ENCODE data around the gene MRPS25. TPM values are rescaled to one million over a fixed set of nuclear protein-coding genes. Genes with fewer than 3 reads are reported as not detected.

Gene MRPS25
- polyA plus RNA-seq (2013) = 15.4 and 16.5 TPM in 2 replicates

DNA sequence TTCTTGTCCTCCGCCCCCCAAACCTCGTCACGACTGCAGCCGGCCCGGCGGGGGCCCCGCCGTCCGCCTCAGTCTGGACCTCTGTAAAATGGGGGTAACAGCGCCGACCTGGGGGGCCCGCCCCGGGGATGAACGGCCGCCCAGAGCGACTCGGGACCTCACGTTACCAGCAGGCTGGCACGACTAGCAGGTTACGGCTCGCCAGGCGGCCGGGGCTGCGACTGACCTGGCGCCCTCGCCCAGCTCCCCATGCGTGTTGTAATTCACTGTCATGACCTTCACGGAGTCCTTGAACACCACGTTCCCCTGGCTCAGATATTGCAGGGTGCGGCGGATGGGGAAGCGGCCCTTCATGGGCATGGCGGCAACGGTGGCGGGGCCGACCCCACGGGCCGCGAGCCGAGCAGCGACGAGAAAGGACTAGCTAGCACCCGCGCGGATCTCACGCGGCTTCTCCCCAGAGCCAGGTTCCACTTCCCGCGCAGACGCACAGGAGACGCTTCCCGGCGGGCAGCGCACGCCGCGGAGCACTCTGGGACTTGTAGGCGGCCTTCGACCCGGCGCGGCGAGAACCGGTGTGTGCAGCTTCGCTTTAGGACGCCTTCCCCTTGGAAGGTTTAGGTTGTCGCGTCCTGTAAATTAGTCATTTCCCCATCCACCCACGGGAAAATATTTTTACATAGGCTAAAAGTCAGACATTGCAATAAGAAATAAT, at the start of gene MRPS25:
MRPS25 (minus strand) TSS at position 481 of the 715 bp plus-strand sequence; CDS start at position 360, 121 bp downstream.
- Histone ChIP-seq H3K36me3 (ENCODE audit: control insufficient read depth in 1 of 2, insufficient read depth in 2 of 2, low read length in 2 of 2) (peaks cover 0 to 2% of the 10 kb centered on the region in 2 experiments), H3K4me2 (ENCODE audit: low read length) (peak within 1 kb of the TSS; percentile 90), H3K79me1 (ENCODE audit: low read length) (peaks cover 5% of the 10 kb centered on the region), H3K79me2 (ENCODE audit: control insufficient read depth, insufficient read depth, low read length, poor library complexity) (peaks cover 10% of the 10 kb centered on the region), H3K4ac (ENCODE audit: low read depth, low read length) (peak within 1 kb of the TSS; percentile 25), H4K12ac (ENCODE audit: low read depth, low read length) (peak within 1 kb of the TSS; percentile 43), H2BK5ac (ENCODE audit: low read depth, low read length, poor library complexity) (peak within 1 kb of the TSS; percentile 5), H3K23ac (ENCODE audit: low read length) (no peak within 1 kb of the TSS), H3K27ac (ENCODE audit: low read depth, low read length) (no peak within 1 kb of the TSS), H2BK120ac (ENCODE audit: insufficient read depth, low read length, poor library complexity) (peak within 1 kb of the TSS; percentile 9), H3K4me1 (ENCODE audit: control insufficient read depth in 1 of 2, insufficient read depth in 2 of 2, low read length in 2 of 2) (peaks cover 7 to 10% of the 10 kb centered on the region in 2 experiments), H3K4me3 (ENCODE audit: low read depth, low read length) (peak within 1 kb of the TSS; percentile 88), H3K18ac (ENCODE audit: low read length) (peak within 1 kb of the TSS; percentile 24), H3K9me3 (ENCODE audit: insufficient read depth, low read depth, low read length) (peaks cover 3% of the 10 kb centered on the region), H2AFZ (ENCODE audit: insufficient read depth, low read length, poor library complexity) (peak within 1 kb of the TSS; percentile 85), H3K14ac (ENCODE audit: low read length) (peak within 1 kb of the TSS; percentile 67), H2AK5ac (ENCODE audit: low read length) (peak within 1 kb of the TSS; percentile 1), H2BK12ac (ENCODE audit: low read length) (no peak within 1 kb of the TSS), H4K8ac (ENCODE audit: low read depth, low read length) (peak within 1 kb of the TSS; percentile 78), H3K27me3 (ENCODE audit: insufficient read depth, low read length) (no peaks in the 10 kb centered on the region), H3K9ac (ENCODE audit: low read length) (peak within 1 kb of the TSS; percentile 80), H4K91ac (ENCODE audit: low read depth, low read length) (peak within 1 kb of the TSS; percentile 57)
- peak; percentile 97 for DNase-seq
- no CpG with 5 or more reads among the region's 69 CpGs for WGBS (ENCODE audit: extremely low coverage, insufficient coverage, insufficient read length)

- Histone ChIP-seq H3K27ac (ENCODE audit: low read depth, low read length) (no peak overlapping the region), H4K91ac (ENCODE audit: low read depth, low read length) (no peak overlapping the region), H3K4me2 (ENCODE audit: low read length) (no peak overlapping the region), H4K12ac (ENCODE audit: low read depth, low read length) (no peak overlapping the region), H4K8ac (ENCODE audit: low read depth, low read length) (no peak overlapping the region), H2AK5ac (ENCODE audit: low read length) (no peak overlapping the region), H2BK120ac (ENCODE audit: insufficient read depth, low read length, poor library complexity) (no peak overlapping the region), H2BK5ac (ENCODE audit: low read depth, low read length, poor library complexity) (no peak overlapping the region), H3K4me1 (ENCODE audit: control insufficient read depth in 1 of 2, insufficient read depth in 2 of 2, low read length in 2 of 2) (no peaks in the 10 kb centered on the region), H3K9me3 (ENCODE audit: insufficient read depth, low read depth, low read length) (peaks cover 3% of the 10 kb centered on the region), H3K9ac (ENCODE audit: low read length) (no peak overlapping the region), H3K18ac (ENCODE audit: low read length) (no peak overlapping the region), H3K23ac (ENCODE audit: low read length) (no peak overlapping the region), H3K4me3 (ENCODE audit: low read depth, low read length) (no peak overlapping the region), H2BK12ac (ENCODE audit: low read length) (no peak overlapping the region), H3K14ac (ENCODE audit: low read length) (no peak overlapping the region), H3K36me3 (ENCODE audit: control insufficient read depth in 1 of 2, insufficient read depth in 2 of 2, low read length in 2 of 2) (no peaks in the 10 kb centered on the region), H3K27me3 (ENCODE audit: insufficient read depth, low read length) (no peaks in the 10 kb centered on the region), H3K79me2 (ENCODE audit: control insufficient read depth, insufficient read depth, low read length, poor library complexity) (no peaks in the 10 kb centered on the region), H3K4ac (ENCODE audit: low read depth, low read length) (no peak overlapping the region), H2AFZ (ENCODE audit: insufficient read depth, low read length, poor library complexity) (no peak overlapping the region), H3K79me1 (ENCODE audit: low read length) (no peaks in the 10 kb centered on the region)
- no CpG with 5 or more reads among the region's 3 CpGs for WGBS (ENCODE audit: extremely low coverage, insufficient coverage, insufficient read length)
- DNase-seq = no peak
These were observed 48.8 kb upstream of the MRPS25 start for GRCh38 chr3:15113884-15114283.

DNA sequence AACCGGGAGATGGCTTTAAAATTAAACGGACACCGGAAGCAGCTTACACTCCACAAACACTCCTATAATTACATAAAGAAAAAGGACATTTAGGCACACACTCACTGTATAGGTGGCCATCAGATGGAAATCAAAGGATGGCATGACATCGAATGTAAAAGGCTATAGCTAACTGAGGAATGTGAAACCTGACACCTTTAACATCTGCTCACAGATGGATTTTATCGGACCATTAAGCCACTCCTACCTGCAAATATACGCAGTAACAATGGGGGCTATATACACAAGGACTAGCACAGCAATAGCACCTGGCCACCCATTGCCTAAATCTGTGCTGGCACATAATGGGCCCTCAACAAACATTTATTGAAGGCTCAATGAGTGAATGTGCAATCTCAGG, 48.4 kb upstream of the MRPS25 start:
- H4K91ac ChIP-seq (ENCODE audit: low read depth, low read length) = no peak overlapping the region
- peaks cover 3% of the 10 kb centered on the region for H3K9me3 ChIP-seq (ENCODE audit: insufficient read depth, low read depth, low read length)
- no peak overlapping the region for H3K4me3 ChIP-seq (ENCODE audit: low read depth, low read length)
- H3K9ac ChIP-seq (ENCODE audit: low read length) = no peak overlapping the region
- H2BK5ac ChIP-seq (ENCODE audit: low read depth, low read length, poor library complexity) = no peak overlapping the region
- no peaks in the 10 kb centered on the region for H3K79me2 ChIP-seq (ENCODE audit: control insufficient read depth, insufficient read depth, low read length, poor library complexity)
- no peak overlapping the region for H2AFZ ChIP-seq (ENCODE audit: insufficient read depth, low read length, poor library complexity)
- DNase-seq = no peak
- H4K8ac ChIP-seq (ENCODE audit: low read depth, low read length) = no peak overlapping the region
- no CpG with 5 or more reads among the region's 6 CpGs for WGBS (ENCODE audit: extremely low coverage, insufficient coverage, insufficient read length)
- no peak overlapping the region for H3K18ac ChIP-seq (ENCODE audit: low read length)
- H3K79me1 ChIP-seq (ENCODE audit: low read length) = no peaks in the 10 kb centered on the region
- H2AK5ac ChIP-seq (ENCODE audit: low read length) = no peak overlapping the region
- no peak overlapping the region for H4K12ac ChIP-seq (ENCODE audit: low read depth, low read length)
- H2BK120ac ChIP-seq (ENCODE audit: insufficient read depth, low read length, poor library complexity) = no peak overlapping the region
- H3K4me1 ChIP-seq (ENCODE audit: control insufficient read depth in 1 of 2, insufficient read depth in 2 of 2, low read length in 2 of 2) = no peaks in the 10 kb centered on the region
- H3K36me3 ChIP-seq (ENCODE audit: control insufficient read depth in 1 of 2, insufficient read depth in 2 of 2, low read length in 2 of 2) = no peaks in the 10 kb centered on the region
- no peak overlapping the region for H3K14ac ChIP-seq (ENCODE audit: low read length)
- no peak overlapping the region for H3K4ac ChIP-seq (ENCODE audit: low read depth, low read length)
- no peak overlapping the region for H2BK12ac ChIP-seq (ENCODE audit: low read length)
- H3K4me2 ChIP-seq (ENCODE audit: low read length) = no peak overlapping the region
- no peak overlapping the region for H3K27ac ChIP-seq (ENCODE audit: low read depth, low read length)
- H3K23ac ChIP-seq (ENCODE audit: low read length) = no peak overlapping the region
- H3K27me3 ChIP-seq (ENCODE audit: insufficient read depth, low read length) = no peaks in the 10 kb centered on the region

GRCh38 chr3:15112011-15112410, 46.9 kb upstream of the MRPS25 start:
- DNase-seq = no peak
- Histone ChIP-seq H3K18ac (ENCODE audit: low read length) (no peak overlapping the region), H3K4me1 (ENCODE audit: control insufficient read depth in 1 of 2, insufficient read depth in 2 of 2, low read length in 2 of 2) (no peaks in the 10 kb centered on the region), H3K36me3 (ENCODE audit: control insufficient read depth in 1 of 2, insufficient read depth in 2 of 2, low read length in 2 of 2) (no peaks in the 10 kb centered on the region), H3K14ac (ENCODE audit: low read length) (no peak overlapping the region), H3K9ac (ENCODE audit: low read length) (no peak overlapping the region), H3K9me3 (ENCODE audit: insufficient read depth, low read depth, low read length) (peaks cover 3% of the 10 kb centered on the region), H4K12ac (ENCODE audit: low read depth, low read length) (no peak overlapping the region), H2AFZ (ENCODE audit: insufficient read depth, low read length, poor library complexity) (no peak overlapping the region), H2BK5ac (ENCODE audit: low read depth, low read length, poor library complexity) (no peak overlapping the region), H2BK120ac (ENCODE audit: insufficient read depth, low read length, poor library complexity) (no peak overlapping the region), H3K79me2 (ENCODE audit: control insufficient read depth, insufficient read depth, low read length, poor library complexity) (no peaks in the 10 kb centered on the region), H3K27me3 (ENCODE audit: insufficient read depth, low read length) (no peaks in the 10 kb centered on the region), H4K91ac (ENCODE audit: low read depth, low read length) (no peak overlapping the region), H3K27ac (ENCODE audit: low read depth, low read length) (no peak overlapping the region), H3K79me1 (ENCODE audit: low read length) (no peaks in the 10 kb centered on the region), H3K4me2 (ENCODE audit: low read length) (no peak overlapping the region), H4K8ac (ENCODE audit: low read depth, low read length) (no peak overlapping the region), H2AK5ac (ENCODE audit: low read length) (no peak overlapping the region), H3K4ac (ENCODE audit: low read depth, low read length) (no peak overlapping the region), H2BK12ac (ENCODE audit: low read length) (no peak overlapping the region), H3K4me3 (ENCODE audit: low read depth, low read length) (no peak overlapping the region), H3K23ac (ENCODE audit: low read length) (no peak overlapping the region)
- WGBS (ENCODE audit: extremely low coverage, insufficient coverage, insufficient read length) = no CpG with 5 or more reads among the region's 3 CpGs

Data from trophoblast cell (in vitro differentiated cells and primary cell).